Smooth muscle cell (in vitro differentiated cells): ENCODE results near the gene KRT31. TPM values are rescaled to one million over a fixed set of nuclear protein-coding genes. Genes with fewer than 3 reads are reported as not detected.

Experiments used
- DNase-seq: peaks from one replicate; lab custom pipeline; 2025; ENCODE audit not compliant: unreplicated experiment; lab: John Stamatoyannopoulos, UW
- H2AFZ ChIP-seq: fragments of 200-600 bp; sonication (generic); 2 replicates; pipeline ENCODE4 v1.6.0; 2016; ENCODE audit warnings: antibody characterized with exemption, low read depth, mild to moderate bottlenecking
- H3F3A ChIP-seq: fragments of 200-600 bp; sonication (generic); 2 replicates; pipeline ENCODE4 v1.6.0; 2017; ENCODE audit warnings: antibody characterized with exemption, low read depth
- H3K27ac ChIP-seq: fragments of 200-600 bp; sonication (generic); 2 replicates; pipeline ENCODE4 v1.5.1; 2016; ENCODE audit warnings: low read depth, mild to moderate bottlenecking
- H3K27me3 ChIP-seq: fragments of 200-600 bp; sonication (generic); 2 replicates; pipeline ENCODE4 v1.6.1; 2016; ENCODE audit warnings: low read depth, mild to moderate bottlenecking
- H3K36me3 ChIP-seq: fragments of 200-600 bp; sonication (generic); 2 replicates; pipeline ENCODE4 v1.5.1; 2016; ENCODE audit warnings: low read depth
- H3K4me1 ChIP-seq: fragments of 200-600 bp; sonication (generic); 2 replicates; pipeline ENCODE4 v1.5.1; 2016; ENCODE audit warnings: low read depth
- H3K4me2 ChIP-seq: fragments of 200-600 bp; sonication (generic); 2 replicates; pipeline ENCODE4 v1.6.0; 2016; ENCODE audit warnings: mild to moderate bottlenecking
- H3K4me3 ChIP-seq: fragments of 200-600 bp; sonication (generic); 2 replicates; pipeline ENCODE4 v1.5.1; 2016; ENCODE audit warnings: mild to moderate bottlenecking
- H3K79me2 ChIP-seq: fragments of 200-600 bp; sonication (generic); 2 replicates; pipeline ENCODE4 v1.6.0; 2016; ENCODE audit warnings: low read depth, mild to moderate bottlenecking
- H3K9ac ChIP-seq: fragments of 200-600 bp; sonication (generic); 2 replicates; pipeline ENCODE4 v1.6.0; 2016; ENCODE audit warnings: low read depth
- H3K9me3 ChIP-seq: fragments of 200-600 bp; sonication (generic); replicated peaks from 2 replicates; pipeline ENCODE4 v1.5.1; 2016; ENCODE audit warnings: low read depth
- H4K20me1 ChIP-seq: fragments of 200-600 bp; sonication (generic); 2 replicates; pipeline ENCODE4 v1.6.0; 2016; ENCODE audit warnings: low read depth
- WGBS: methylation state at CpG from one replicate; pipeline ENCODE4 v1.1.7; 2016; ENCODE audit warnings: low lambda C conversion rate; 5-methylcytosine and 5-hydroxymethylcytosine counted together
- polyA plus RNA-seq: library from polyadenylated mRNA; unstranded; fragments of >200 nt; fragmentation: Nextera tagmentation; extraction: Ambion mirVana; gene quantifications from 2 replicates; pipeline ENCODE4 v1.2.1, GENCODE V29; 2016
- total RNA-seq: library from RNA; depleted of rRNA; stranded (reverse); fragments of >200 nt; gene quantifications from 2 replicates; pipeline ENCODE4 v1.2.3, GENCODE V29; 2014
- TF ChIP-seq, protein P1 (sequence below): fragments of 200-600 bp; sonication (generic); IDR thresholded peaks from 2 replicates; pipeline ENCODE4 v1.5.1; 2017; ENCODE audit warnings: borderline replicate concordance, mild to moderate bottlenecking, antibody characterized with exemption; ENCODE audit not compliant: insufficient read depth, poor library complexity, severe bottlenecking

Gene KRT31
- total and polyA plus RNA-seq, 2 experiments from 2014 or later = not detected

DNA sequence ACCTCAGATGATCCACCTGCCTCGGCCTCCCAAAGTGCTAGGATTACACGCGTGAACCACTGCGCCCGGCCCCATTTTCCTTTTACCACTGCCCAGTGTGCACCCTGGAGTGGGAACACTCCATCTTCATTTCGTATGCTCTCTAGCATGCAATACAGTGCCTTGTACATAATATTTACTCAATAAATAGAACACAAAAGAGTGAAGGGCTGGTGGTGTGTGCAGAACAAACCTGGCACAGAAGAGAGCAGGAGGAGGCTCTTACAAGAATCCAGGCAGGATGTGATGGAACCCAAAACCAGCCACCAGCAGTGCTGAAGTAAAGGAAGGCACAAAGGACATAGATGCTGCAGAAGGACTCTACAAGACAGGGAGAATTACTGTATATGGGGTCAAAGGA lies 19.7 kb upstream of the KRT31 start:
- no peaks in the 10 kb centered on the region for H3F3A ChIP-seq
- no peak overlapping the region for H2AFZ ChIP-seq
- H3K4me3 ChIP-seq = no peak overlapping the region
- no peaks in the 10 kb centered on the region for H3K27me3 ChIP-seq
- H3K4me1 ChIP-seq = no peaks in the 10 kb centered on the region
- H4K20me1 ChIP-seq = no peaks in the 10 kb centered on the region
- WGBS = 97% methylated on average over 6 of the region's 6 CpGs
- H3K9ac ChIP-seq = no peak overlapping the region
- H3K9me3 ChIP-seq = no peaks in the 10 kb centered on the region
- no peak overlapping the region for H3K4me2 ChIP-seq
- no peaks in the 10 kb centered on the region for H3K79me2 ChIP-seq
- TF ChIP-seq, protein P1, sequence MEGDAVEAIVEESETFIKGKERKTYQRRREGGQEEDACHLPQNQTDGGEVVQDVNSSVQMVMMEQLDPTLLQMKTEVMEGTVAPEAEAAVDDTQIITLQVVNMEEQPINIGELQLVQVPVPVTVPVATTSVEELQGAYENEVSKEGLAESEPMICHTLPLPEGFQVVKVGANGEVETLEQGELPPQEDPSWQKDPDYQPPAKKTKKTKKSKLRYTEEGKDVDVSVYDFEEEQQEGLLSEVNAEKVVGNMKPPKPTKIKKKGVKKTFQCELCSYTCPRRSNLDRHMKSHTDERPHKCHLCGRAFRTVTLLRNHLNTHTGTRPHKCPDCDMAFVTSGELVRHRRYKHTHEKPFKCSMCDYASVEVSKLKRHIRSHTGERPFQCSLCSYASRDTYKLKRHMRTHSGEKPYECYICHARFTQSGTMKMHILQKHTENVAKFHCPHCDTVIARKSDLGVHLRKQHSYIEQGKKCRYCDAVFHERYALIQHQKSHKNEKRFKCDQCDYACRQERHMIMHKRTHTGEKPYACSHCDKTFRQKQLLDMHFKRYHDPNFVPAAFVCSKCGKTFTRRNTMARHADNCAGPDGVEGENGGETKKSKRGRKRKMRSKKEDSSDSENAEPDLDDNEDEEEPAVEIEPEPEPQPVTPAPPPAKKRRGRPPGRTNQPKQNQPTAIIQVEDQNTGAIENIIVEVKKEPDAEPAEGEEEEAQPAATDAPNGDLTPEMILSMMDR = no peak
- H3K36me3 ChIP-seq = no peaks in the 10 kb centered on the region
- no peak for DNase-seq
- H3K27ac ChIP-seq = peak overlapping the region; percentile 48

DNA sequence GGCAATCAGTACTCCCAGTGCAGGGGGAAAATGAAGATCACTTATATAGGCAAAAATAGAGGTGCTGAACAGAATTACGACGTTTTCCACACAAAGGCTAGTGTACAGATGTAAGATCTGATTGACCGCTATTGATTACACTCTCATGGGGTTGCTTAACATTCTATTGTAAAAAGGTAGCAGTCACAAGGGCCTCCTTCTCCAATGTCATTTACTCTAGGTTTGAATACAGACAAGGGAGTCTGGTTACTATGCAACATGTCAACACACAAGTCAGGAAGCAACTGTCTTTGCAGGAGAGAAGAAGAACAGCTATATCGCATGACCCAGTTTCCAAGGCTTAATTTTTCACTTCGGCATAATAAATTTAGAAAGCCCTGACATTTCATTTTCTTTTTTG lies 19.1 kb upstream of the KRT31 start:
- H3K4me3 ChIP-seq = no peak overlapping the region
- H3K27ac ChIP-seq = peak overlapping the region; percentile 66
- no peak overlapping the region for H3K4me2 ChIP-seq
- TF ChIP-seq, protein P1 = no peak
- H3K9ac ChIP-seq = no peak overlapping the region
- no peak for DNase-seq
- H3K9me3 ChIP-seq = no peaks in the 10 kb centered on the region
- H4K20me1 ChIP-seq = no peaks in the 10 kb centered on the region
- no peak overlapping the region for H2AFZ ChIP-seq
- H3K27me3 ChIP-seq = no peaks in the 10 kb centered on the region
- no peaks in the 10 kb centered on the region for H3F3A ChIP-seq
- no peaks in the 10 kb centered on the region for H3K79me2 ChIP-seq
- H3K4me1 ChIP-seq = no peaks in the 10 kb centered on the region
- no peaks in the 10 kb centered on the region for H3K36me3 ChIP-seq
- 87% methylated on average over 5 of the region's 5 CpGs for WGBS

DNA sequence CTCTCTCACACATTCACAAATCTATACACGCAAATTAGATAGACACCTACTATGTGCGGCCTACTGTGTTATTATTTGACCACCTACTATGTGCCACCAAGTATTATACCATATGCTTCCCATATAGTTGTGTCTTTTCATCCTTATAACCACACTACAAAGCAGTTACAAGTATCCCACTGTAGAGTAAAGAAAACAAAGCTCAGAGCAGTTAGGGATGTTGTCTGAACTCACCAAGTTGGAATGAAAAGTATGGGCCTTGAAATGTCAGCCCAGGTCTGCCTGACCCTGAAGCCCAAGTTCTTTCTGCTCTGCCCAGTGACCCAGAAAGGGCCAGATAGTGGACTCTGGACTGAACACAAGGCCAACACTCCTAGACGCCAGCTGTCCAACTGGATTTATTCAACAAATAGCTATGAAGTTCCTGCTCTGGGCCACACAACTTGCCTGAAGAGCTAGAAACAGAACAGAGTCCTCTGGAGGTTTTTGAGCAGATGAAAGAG lies 18.5 kb upstream of the KRT31 start:
- H3F3A ChIP-seq = no peaks in the 10 kb centered on the region
- no peak for DNase-seq

DNA sequence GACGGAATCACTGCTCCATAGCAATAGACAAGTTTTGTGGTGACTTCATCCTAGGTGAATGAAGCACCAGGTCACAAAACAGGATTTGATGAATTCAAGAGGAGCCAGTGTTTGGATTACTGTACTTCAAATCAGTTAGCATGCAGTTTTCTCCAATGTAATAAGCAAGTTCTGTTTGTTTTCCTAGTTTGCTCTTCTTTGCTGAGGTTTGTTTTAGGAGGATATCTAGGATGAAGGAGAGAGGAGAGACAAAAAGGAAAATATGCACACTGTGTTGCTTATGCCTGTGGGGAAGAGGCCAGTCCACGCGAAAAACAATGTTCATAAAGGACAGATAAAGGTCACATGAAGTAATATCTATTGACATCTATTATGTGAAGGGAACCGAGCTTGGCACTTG lies 18.0 kb upstream of the KRT31 start:
- Histone ChIP-seq H3K9ac (no peak overlapping the region), H3K27ac (peak overlapping the region; percentile 66), H3K4me1 (no peaks in the 10 kb centered on the region), H3K4me3 (no peak overlapping the region), H3K9me3 (no peaks in the 10 kb centered on the region), H3K4me2 (no peak overlapping the region), H4K20me1 (no peaks in the 10 kb centered on the region), H2AFZ (no peak overlapping the region), H3K36me3 (no peaks in the 10 kb centered on the region), H3K27me3 (no peaks in the 10 kb centered on the region), H3K79me2 (no peaks in the 10 kb centered on the region), H3F3A (no peaks in the 10 kb centered on the region)
- TF ChIP-seq, protein P1 = no peak
- DNase-seq = no peak
- 93% methylated on average over 4 of the region's 4 CpGs for WGBS

More for the DNA sequence above, 18.5 kb upstream of the KRT31 start:
- Histone ChIP-seq H3K4me3 (no peak overlapping the region), H3K27me3 (no peaks in the 10 kb centered on the region), H3K9me3 (no peaks in the 10 kb centered on the region), H2AFZ (no peak overlapping the region), H3K79me2 (no peaks in the 10 kb centered on the region), H3K4me1 (no peaks in the 10 kb centered on the region), H4K20me1 (no peaks in the 10 kb centered on the region), H3K9ac (no peak overlapping the region), H3K27ac (peak overlapping the region; percentile 66), H3K4me2 (no peak overlapping the region), H3K36me3 (no peaks in the 10 kb centered on the region)
- WGBS = 81% methylated on average over 3 of the region's 3 CpGs
- TF ChIP-seq, protein P1 = no peak
